Smooth muscle cell (in vitro differentiated cells): Measurements from ENCODE around the gene DROSHA. TPM values are rescaled to one million over a fixed set of nuclear protein-coding genes. Genes with fewer than 3 reads are reported as not detected.

Experiments used
- DNase-seq: peaks from one replicate; lab custom pipeline; 2025; ENCODE audit not compliant: unreplicated experiment; lab: John Stamatoyannopoulos, UW
- H2AFZ ChIP-seq: fragments of 200-600 bp; sonication (generic); 2 replicates; pipeline ENCODE4 v1.6.0; 2016; ENCODE audit warnings: antibody characterized with exemption, low read depth, mild to moderate bottlenecking
- H3F3A ChIP-seq: fragments of 200-600 bp; sonication (generic); 2 replicates; pipeline ENCODE4 v1.6.0; 2017; ENCODE audit warnings: antibody characterized with exemption, low read depth
- H3K27ac ChIP-seq: fragments of 200-600 bp; sonication (generic); 2 replicates; pipeline ENCODE4 v1.5.1; 2016; ENCODE audit warnings: low read depth, mild to moderate bottlenecking
- H3K27me3 ChIP-seq: fragments of 200-600 bp; sonication (generic); 2 replicates; pipeline ENCODE4 v1.6.1; 2016; ENCODE audit warnings: low read depth, mild to moderate bottlenecking
- H3K36me3 ChIP-seq: fragments of 200-600 bp; sonication (generic); 2 replicates; pipeline ENCODE4 v1.5.1; 2016; ENCODE audit warnings: low read depth
- H3K4me1 ChIP-seq: fragments of 200-600 bp; sonication (generic); 2 replicates; pipeline ENCODE4 v1.5.1; 2016; ENCODE audit warnings: low read depth
- H3K4me2 ChIP-seq: fragments of 200-600 bp; sonication (generic); 2 replicates; pipeline ENCODE4 v1.6.0; 2016; ENCODE audit warnings: mild to moderate bottlenecking
- H3K4me3 ChIP-seq: fragments of 200-600 bp; sonication (generic); 2 replicates; pipeline ENCODE4 v1.5.1; 2016; ENCODE audit warnings: mild to moderate bottlenecking
- H3K79me2 ChIP-seq: fragments of 200-600 bp; sonication (generic); 2 replicates; pipeline ENCODE4 v1.6.0; 2016; ENCODE audit warnings: low read depth, mild to moderate bottlenecking
- H3K9ac ChIP-seq: fragments of 200-600 bp; sonication (generic); 2 replicates; pipeline ENCODE4 v1.6.0; 2016; ENCODE audit warnings: low read depth
- H3K9me3 ChIP-seq: fragments of 200-600 bp; sonication (generic); replicated peaks from 2 replicates; pipeline ENCODE4 v1.5.1; 2016; ENCODE audit warnings: low read depth
- H4K20me1 ChIP-seq: fragments of 200-600 bp; sonication (generic); 2 replicates; pipeline ENCODE4 v1.6.0; 2016; ENCODE audit warnings: low read depth
- CTCF ChIP-seq: fragments of 200-600 bp; sonication (generic); IDR thresholded peaks from 2 replicates; pipeline ENCODE4 v1.5.1; 2017; ENCODE audit warnings: borderline replicate concordance, mild to moderate bottlenecking, antibody characterized with exemption; ENCODE audit not compliant: insufficient read depth, poor library complexity, severe bottlenecking
- WGBS: methylation state at CpG from one replicate; pipeline ENCODE4 v1.1.7; 2016; ENCODE audit warnings: low lambda C conversion rate; 5-methylcytosine and 5-hydroxymethylcytosine counted together
- polyA plus RNA-seq: library from polyadenylated mRNA; unstranded; fragments of >200 nt; fragmentation: Nextera tagmentation; extraction: Ambion mirVana; gene quantifications from 2 replicates; pipeline ENCODE4 v1.2.1, GENCODE V29; 2016
- total RNA-seq: library from RNA; depleted of rRNA; stranded (reverse); fragments of >200 nt; gene quantifications from 2 replicates; pipeline ENCODE4 v1.2.3, GENCODE V29; 2014

The DROSHA gene
- total and polyA plus RNA-seq, 2 experiments from 2014 or later, result 35.3 to 50.5 TPM

- Histone ChIP-seq H3K27ac (no peak overlapping the region), H3K27me3 (no peaks in the 10 kb centered on the region), H3K9me3 (no peaks in the 10 kb centered on the region), H3F3A (no peaks in the 10 kb centered on the region), H3K9ac (no peak overlapping the region), H2AFZ (no peak overlapping the region), H3K79me2 (peaks cover 5% of the 10 kb centered on the region), H3K36me3 (peaks cover 27% of the 10 kb centered on the region), H4K20me1 (peaks cover 4% of the 10 kb centered on the region), H3K4me1 (peaks cover 22% of the 10 kb centered on the region), H3K4me3 (no peak overlapping the region), H3K4me2 (no peak overlapping the region)
- TF ChIP-seq CTCF, result no peak
- DNase-seq, result no peak
- WGBS, result 93% methylated on average over 4 of the region's 4 CpGs
These were observed 86.8 kb downstream of the DROSHA start for GRCh38 chr5:31445041-31445600.

GRCh38 chr5:31443572-31443971, 88.3 kb downstream of the DROSHA start:
- DNase-seq, result no peak
- 97% methylated on average over 3 of the region's 3 CpGs for WGBS
- no peak for TF ChIP-seq CTCF
- Histone ChIP-seq H3K4me2 (no peak overlapping the region), H3K27me3 (no peaks in the 10 kb centered on the region), H3K9me3 (no peaks in the 10 kb centered on the region), H3K9ac (no peak overlapping the region), H3K27ac (no peak overlapping the region), H3K36me3 (peaks cover 14% of the 10 kb centered on the region), H2AFZ (no peak overlapping the region), H4K20me1 (peaks cover 4% of the 10 kb centered on the region), H3K4me1 (peaks cover 22% of the 10 kb centered on the region), H3K4me3 (no peak overlapping the region), H3F3A (no peaks in the 10 kb centered on the region), H3K79me2 (peaks cover 5% of the 10 kb centered on the region)

GRCh38 chr5:31442058-31442745, 89.7 kb downstream of the DROSHA start:
- Histone ChIP-seq H3K4me3 (no peak overlapping the region), H3K27ac (no peak overlapping the region), H3K79me2 (peaks cover 5% of the 10 kb centered on the region), H2AFZ (no peak overlapping the region), H3K9ac (no peak overlapping the region), H3K27me3 (no peaks in the 10 kb centered on the region), H3K4me1 (peaks cover 22% of the 10 kb centered on the region), H3F3A (no peaks in the 10 kb centered on the region), H4K20me1 (peaks cover 4% of the 10 kb centered on the region), H3K36me3 (peaks cover under 1% of the 10 kb centered on the region), H3K9me3 (no peaks in the 10 kb centered on the region), H3K4me2 (no peak overlapping the region)
- 90% methylated on average over 3 of the region's 3 CpGs for WGBS
- no peak for TF ChIP-seq CTCF
- no peak for DNase-seq

- Histone ChIP-seq H3F3A (no peaks in the 10 kb centered on the region), H3K9ac (no peak overlapping the region), H3K36me3 (peaks cover 17% of the 10 kb centered on the region), H3K9me3 (no peaks in the 10 kb centered on the region), H4K20me1 (peaks cover 6% of the 10 kb centered on the region), H3K27ac (no peak overlapping the region), H3K27me3 (no peaks in the 10 kb centered on the region), H3K4me2 (no peak overlapping the region), H2AFZ (no peak overlapping the region), H3K79me2 (peaks cover 5% of the 10 kb centered on the region), H3K4me1 (no peaks in the 10 kb centered on the region), H3K4me3 (no peak overlapping the region)
- no peak for TF ChIP-seq CTCF
- WGBS, result 60% methylated on average over 1 of the region's 1 CpG
- DNase-seq, result no peak
These were observed 95.0 kb downstream of the DROSHA start for GRCh38 chr5:31436851-31437250.
